ENCODE results near the gene RCVRN.

Gene RCVRN

DNA sequence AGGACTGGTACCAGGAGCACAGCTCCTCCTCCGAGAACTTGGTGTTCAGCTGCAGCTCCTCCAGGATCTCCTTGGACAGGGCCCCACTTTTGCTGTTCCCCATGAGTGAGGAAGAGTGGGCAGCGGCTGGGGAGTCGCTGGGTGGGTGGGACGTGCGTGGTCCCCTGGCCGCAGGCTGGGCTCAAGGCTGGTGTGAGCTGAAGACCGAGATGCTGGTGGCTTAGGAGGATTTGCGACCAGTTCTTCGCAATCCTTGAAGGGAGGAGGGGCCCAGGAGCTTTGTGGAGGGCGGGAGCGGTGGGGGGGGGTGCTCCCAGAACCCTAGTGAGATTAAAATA is at the start of gene RCVRN:
RCVRN (minus strand) TSS at position 194 of the 338 bp plus-strand sequence; CDS start at position 103, 91 bp downstream.
- no peak for DNase-seq

- DNase-seq, result no peak
These were observed 48.4 kb upstream of the RCVRN start for GRCh38 chr17:9953492-9953891.

GRCh38 chr17:9951803-9952202 is 46.7 kb upstream of the RCVRN start:
- no peak for DNase-seq

DNA sequence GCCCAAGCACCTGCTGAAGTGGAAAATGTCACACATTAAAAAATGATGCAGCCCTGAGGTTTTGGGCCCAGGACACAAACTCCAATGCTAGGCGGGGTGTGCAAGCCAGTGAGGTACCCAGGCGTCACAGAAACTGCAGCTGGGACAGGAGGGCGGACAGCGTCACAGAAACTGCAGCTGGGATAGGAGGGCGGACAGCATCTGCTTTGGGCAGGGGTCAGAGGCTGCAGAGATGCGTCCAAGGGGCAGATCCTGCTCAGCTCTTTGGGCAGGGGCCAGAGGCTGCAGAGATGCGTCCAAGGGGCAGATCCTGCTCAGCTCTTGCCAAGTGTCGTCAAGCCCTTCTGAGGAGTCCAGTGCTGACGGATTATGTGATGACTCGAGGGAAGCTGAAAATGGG is 43.9 kb upstream of the RCVRN start:
- DNase-seq, result no peak

- no peak for DNase-seq
These were observed 39.6 kb upstream of the RCVRN start for GRCh38 chr17:9944704-9945103.

GRCh38 chr17:9943343-9943742 is 38.3 kb upstream of the RCVRN start:
- no peak for DNase-seq

GRCh38 chr17:9942885-9943284 is 37.8 kb upstream of the RCVRN start:
- DNase-seq, result no peak

- DNase-seq, result no peak
These were observed 36.2 kb upstream of the RCVRN start for GRCh38 chr17:9941305-9941704.

DNA sequence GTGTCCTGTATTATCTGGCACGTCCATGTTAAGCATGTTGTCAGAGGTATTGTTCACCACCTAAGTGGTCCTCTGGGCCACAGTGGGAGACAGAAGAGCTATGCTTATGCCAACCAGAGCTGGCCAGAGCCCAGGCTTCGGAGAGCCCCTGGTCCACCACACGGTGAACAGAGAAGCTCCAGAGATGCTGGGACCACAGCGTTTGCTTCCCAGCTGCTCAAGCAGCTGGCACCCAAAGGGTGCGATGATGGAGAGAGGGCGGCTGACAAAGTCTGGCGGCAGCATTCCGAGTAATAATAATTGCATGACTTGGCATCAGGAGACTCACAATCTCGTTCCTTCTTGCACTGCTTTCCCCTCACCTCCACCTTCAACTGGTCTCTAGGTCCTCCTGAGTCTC is 35.8 kb upstream of the RCVRN start:
- no peak for DNase-seq

DNA sequence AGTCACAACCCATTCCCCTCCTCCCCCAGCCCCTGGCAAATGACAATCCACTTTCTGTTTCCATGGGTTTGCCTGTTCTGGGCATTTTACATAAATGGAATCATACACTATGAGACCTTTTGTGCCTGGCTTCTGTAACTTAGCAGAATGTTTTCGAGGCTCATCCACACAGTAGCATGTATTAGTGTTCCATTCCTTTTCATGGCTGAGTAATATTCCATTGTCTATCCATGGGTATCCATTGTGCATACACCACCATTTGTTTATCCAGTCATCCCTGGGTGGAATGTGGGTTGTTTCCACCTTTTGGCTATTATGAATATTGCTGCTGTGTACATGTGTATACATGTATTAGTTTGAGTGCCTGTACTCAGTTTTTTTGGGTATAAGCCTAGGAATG is 33.7 kb upstream of the RCVRN start:
- DNase-seq, result no peak

DNA sequence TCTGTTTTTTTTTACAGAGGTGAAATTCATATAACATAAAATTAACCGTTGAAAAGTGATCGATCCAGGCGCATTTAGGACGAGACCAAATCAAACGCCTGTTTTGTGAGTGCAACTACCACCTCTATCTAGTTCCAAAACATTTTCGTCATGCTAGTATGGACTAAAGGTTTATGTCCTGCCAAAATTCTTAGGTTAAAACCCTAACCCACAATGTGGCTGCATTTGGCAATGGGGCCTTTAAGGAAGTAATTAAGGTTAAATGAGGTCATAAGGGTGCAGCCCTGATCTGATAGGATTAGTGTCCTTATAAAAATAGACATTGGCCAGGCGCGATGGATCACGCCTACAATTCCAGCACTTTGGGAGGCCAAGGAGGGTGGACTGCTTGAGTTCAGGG is 32.8 kb upstream of the RCVRN start:
- DNase-seq, result no peak

GRCh38 chr17:9937241-9937761 is 32.2 kb upstream of the RCVRN start:
- DNase-seq, result no peak

- no peak for DNase-seq
These were observed 31.0 kb upstream of the RCVRN start for GRCh38 chr17:9936095-9936494.

- no peak for DNase-seq
These were observed 30.3 kb upstream of the RCVRN start for GRCh38 chr17:9935408-9935807.

GRCh38 chr17:9934331-9934730 is 29.3 kb upstream of the RCVRN start:
- DNase-seq, result no peak

DNA sequence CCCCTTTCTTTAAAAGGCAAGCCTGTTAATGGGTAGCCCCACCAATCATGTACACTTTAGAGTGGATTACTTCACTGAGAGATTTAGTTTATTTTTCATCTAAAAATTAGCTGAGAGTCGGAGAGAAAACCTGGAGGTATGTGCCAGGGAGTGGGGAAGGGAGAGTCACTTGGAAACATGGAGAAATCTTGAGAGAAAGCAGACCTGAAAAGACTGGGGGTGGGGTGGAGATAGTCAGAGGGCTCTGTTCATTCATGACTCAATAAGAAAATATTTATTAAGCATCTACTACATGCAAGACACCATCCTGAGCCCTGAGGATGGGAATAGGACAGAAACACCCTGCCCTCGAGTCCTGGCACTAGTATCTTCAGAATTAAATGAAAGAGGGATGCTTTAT is 27.4 kb upstream of the RCVRN start:
- no peak for DNase-seq

GRCh38 chr17:9931144-9931741 is 26.2 kb upstream of the RCVRN start:
- DNase-seq, result no peak

- no peak for DNase-seq
These were observed 24.8 kb upstream of the RCVRN start for GRCh38 chr17:9929871-9930270.

- no peak for DNase-seq
These were observed 23.7 kb upstream of the RCVRN start for GRCh38 chr17:9928601-9929333.

DNA sequence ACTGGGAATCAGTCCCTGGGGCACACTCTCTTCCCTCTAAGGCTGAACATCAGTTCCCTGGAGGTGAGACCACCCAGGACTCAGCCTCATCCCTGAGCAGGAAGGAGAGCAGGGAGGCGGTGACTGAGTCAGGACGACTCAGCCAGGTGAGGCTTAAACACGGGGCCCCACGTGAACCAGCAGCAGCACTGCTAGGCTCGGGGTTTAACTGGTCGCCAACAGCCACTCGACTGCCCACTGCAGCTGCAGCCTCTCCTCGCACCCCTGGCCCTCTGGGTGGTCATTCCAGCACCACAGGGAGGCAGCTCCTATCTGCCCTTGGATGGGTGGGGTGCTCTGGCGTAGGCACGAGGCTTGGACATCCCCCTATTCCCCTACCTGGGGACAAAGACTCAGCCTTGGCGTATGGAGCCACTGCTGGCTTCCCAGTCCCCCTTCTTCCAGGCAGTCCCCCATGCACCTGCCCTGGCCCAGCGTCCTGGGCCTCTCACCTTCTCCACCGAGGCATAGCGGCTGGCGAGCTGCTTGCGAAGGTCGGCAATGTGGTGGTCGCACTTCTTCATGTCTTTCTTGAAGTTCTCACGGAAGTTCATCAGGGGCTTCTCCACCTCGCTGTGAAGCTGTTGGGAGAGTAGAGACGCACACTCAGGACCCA is 21.2 kb upstream of the RCVRN start:
- DNase-seq, result no peak

DNA sequence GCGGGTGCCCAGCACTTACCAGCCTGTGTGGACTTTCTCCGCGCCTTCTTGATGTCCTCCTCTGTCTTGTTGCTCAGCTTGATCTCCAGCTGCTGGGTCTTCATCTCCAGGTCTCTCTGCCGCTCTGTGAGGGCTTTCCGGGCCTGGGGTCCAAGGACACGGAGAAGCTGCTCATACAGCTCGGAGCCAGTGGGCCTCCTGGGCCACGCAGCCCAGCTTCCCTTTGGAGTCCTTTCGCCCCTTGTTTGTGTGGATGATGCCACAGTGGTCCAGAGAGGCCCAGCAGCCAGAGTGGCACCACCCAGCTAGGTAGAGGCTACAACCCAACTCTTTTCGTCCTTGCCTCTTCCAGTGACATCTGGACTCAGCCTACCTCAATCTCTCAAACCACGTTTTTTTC is 20.4 kb upstream of the RCVRN start:
- DNase-seq, result no peak

DNA sequence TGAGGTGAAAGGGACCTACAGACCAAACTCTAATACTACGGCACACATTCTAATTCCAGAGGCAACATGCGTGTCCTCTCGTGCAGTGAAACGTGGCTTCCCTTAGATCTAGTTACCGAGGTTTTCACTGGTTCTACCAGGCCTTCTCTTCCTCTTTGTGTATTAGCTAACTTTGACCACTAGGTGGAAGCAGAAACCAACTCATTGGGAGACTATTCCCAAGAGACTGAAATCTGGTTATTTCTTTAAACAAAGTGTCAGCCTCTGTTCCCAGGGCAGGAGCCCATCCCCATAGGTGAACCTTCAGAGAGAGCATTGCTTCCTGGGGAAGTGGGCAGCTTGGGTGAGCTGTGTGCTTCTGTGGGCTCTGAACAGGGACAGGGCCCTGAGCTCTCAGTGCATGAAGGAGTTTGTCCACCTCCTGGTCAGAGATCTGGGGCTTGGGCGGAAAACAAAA is 19.7 kb upstream of the RCVRN start:
- peak; percentile 54 to 79 for DNase-seq

DNA sequence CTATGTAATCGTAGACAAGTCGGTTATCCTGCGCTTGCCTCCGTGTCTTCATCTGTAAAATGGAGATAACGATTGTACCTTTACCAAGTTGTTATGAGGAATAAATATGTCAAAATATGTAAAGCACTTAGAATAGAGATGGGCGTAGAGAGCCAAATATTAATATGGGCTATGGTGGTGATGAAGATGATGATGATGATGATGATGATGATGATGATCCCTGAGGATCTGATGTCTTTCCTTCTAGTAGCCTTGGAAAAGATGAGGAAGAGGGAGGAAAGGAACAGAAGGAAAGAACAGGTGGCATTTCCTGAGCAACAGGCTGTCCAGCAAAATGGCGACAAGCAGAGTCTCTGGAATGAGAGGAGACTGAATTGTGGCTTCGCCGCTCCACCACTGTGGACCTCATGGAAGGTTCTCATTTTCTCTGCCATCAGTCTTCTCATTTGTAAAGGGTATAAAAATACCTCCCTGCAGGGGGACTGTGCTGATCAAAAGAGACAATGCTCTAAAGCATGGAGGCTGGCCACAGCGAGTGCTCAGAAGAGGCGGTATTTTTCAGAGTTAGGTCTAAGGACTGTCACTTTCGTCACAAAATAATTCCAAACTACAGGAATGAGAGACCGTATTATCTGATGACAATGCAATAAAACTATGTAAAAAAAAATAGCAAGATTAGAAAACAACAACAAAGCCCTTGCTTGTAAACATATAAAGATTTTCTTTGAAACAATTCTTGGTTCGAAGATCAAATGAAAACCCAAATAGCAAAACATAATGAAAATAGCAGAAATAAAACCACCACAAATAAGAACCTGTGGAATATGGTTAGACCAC is 17.2 kb upstream of the RCVRN start:
- no peak for DNase-seq

Data from Kasumi-1 (cell line).